HCT116 (cell line): ENCODE results near the gene SULT1E1. TPM values are rescaled to one million over a fixed set of nuclear protein-coding genes. Genes with fewer than 3 reads are reported as not detected.

Experiments used
- ATAC-seq: fragments of 200-7000 bp; cut with Tn5 transposase; 2 replicates; pipeline ENCODE4 v1.9.1; 2020; ENCODE audit warnings: mild to moderate bottlenecking, moderate library complexity
- BruUV-seq: library from RNA; stranded (reverse); fragments of 400-500 nt; replicated peaks from 2 replicates; lab custom pipeline; 2021; lab: Mats Ljungman, UMichigan
- CTCF ChIA-PET: fragments of 300-600 bp; sonication (Branson Sonifier 250); formaldehyde crosslinking; loops from one replicate; lab custom pipeline; 2021; ENCODE audit warnings: antibody characterized with exemption; lab: Charles Lee
- POLR2A ChIA-PET: fragments of 300-600, 350-600 bp; sonication (Branson Sonifier 250); formaldehyde crosslinking; loops from one replicate; lab custom pipeline; 2021; ENCODE audit warnings: antibody characterized with exemption; lab: Charles Lee
- RAD21 ChIA-PET, 2 experiments: fragments of 300-600 bp; sonication (Branson Sonifier 250); formaldehyde crosslinking; loops; one replicate each; lab custom pipeline; 2023; ENCODE audit warnings: low total read pairs in 2 of 2; ENCODE audit not compliant: uncharacterized antibody in 2 of 2, unreplicated experiment in 2 of 2, low non-redundant PET in 1 of 2; lab: Charles Lee
- DNase-seq: peaks from one replicate; pipeline ENCODE4 v3.0.0-alpha.2; 2010; ENCODE audit warnings: low read depth, low spot score
- H2AFZ ChIP-seq: fragments of 200-600 bp; shearing (Covaris generic), sonication (generic); 2 replicates; pipeline ENCODE4 v1.6.1; 2017; ENCODE audit warnings: low read depth, mixed run types, mixed read lengths, antibody characterized with exemption, low read length; ENCODE audit not compliant: poor library complexity, severe bottlenecking
- H3K27ac ChIP-seq: 2 replicates; pipeline ENCODE4 v1.5.1; 2012; ENCODE audit warnings: low read depth, low read length
- H3K27me3 ChIP-seq: fragments of 200-600 bp; sonication (generic); 2 replicates; pipeline ENCODE4 v1.6.1; 2016; ENCODE audit warnings: mixed run types, low read length, mixed read lengths; ENCODE audit not compliant: insufficient read depth
- H3K36me3 ChIP-seq, 2 experiments: fragments of 200-500 bp in 1 of 2; fragments of 200-600 bp in 1 of 2; sonication (Bioruptor generic) in 1 of 2; sonication (generic) in 1 of 2; 2 replicates each; pipeline versions ENCODE4 v1.5.1 to v1.6.1; 2014 to 2016; ENCODE audit warnings: low read length in 2 of 2, inconsistent platforms in 1 of 2, mixed read lengths in 1 of 2, mixed run types in 1 of 2; ENCODE audit not compliant: insufficient read depth in 2 of 2, control insufficient read depth in 1 of 2
- H3K4me1 ChIP-seq, 2 experiments: fragments of 200-600 bp in 1 of 2; sonication (generic) in 1 of 2; 2 replicates each; pipeline versions ENCODE4 v1.5.1 to v1.6.1; 2012 to 2017; ENCODE audit warnings: low read length in 2 of 2, inconsistent platforms in 1 of 2, mild to moderate bottlenecking in 1 of 2, mixed read lengths in 1 of 2, mixed run types in 1 of 2, moderate library complexity in 1 of 2; ENCODE audit not compliant: insufficient read depth in 2 of 2, control insufficient read depth in 1 of 2
- H3K4me2 ChIP-seq: fragments of 200-600 bp; sonication (generic); 2 replicates; pipeline ENCODE4 v1.6.1; 2017; ENCODE audit warnings: mixed run types, low read length, mixed read lengths
- H3K4me3 ChIP-seq, 2 experiments: fragments of 200-600 bp in 1 of 2; sonication (generic) in 1 of 2; replicated peaks in 1 of 2; 2 replicates each; pipeline ENCODE4 v1.5.1; 2011 to 2016; ENCODE audit warnings: low read length in 2 of 2, control low read depth in 1 of 2, low read depth in 1 of 2, mild to moderate bottlenecking in 1 of 2, mixed read lengths in 1 of 2, mixed run types in 1 of 2
- H3K79me2 ChIP-seq: fragments of 200-600 bp; sonication (generic); 2 replicates; pipeline ENCODE4 v1.6.1; 2017; ENCODE audit warnings: mild to moderate bottlenecking, mixed run types, low read length, moderate library complexity, mixed read lengths; ENCODE audit not compliant: insufficient read depth
- H3K9ac ChIP-seq: fragments of 200-600 bp; sonication (generic); 2 replicates; pipeline ENCODE4 v1.6.1; 2016; ENCODE audit warnings: low read length, mixed read lengths
- H3K9me2 ChIP-seq: fragments of 200-600 bp; sonication (generic), shearing (Covaris generic); 2 replicates; pipeline ENCODE4 v1.6.1; 2017; ENCODE audit warnings: mixed run types, mild to moderate bottlenecking, moderate library complexity; ENCODE audit not compliant: insufficient read depth
- H3K9me3 ChIP-seq, 2 experiments: fragments of 200-500 bp in 1 of 2; fragments of 200-600 bp in 1 of 2; sonication (Bioruptor generic) in 1 of 2; sonication (generic) in 1 of 2; 2 replicates each; pipeline ENCODE4 v1.6.1; 2014 to 2017; ENCODE audit warnings: low read length in 2 of 2, mixed read lengths in 2 of 2, inconsistent platforms in 1 of 2, low read depth in 1 of 2, mild to moderate bottlenecking in 1 of 2, mixed run types in 1 of 2, moderate library complexity in 1 of 2; ENCODE audit not compliant: control insufficient read depth in 1 of 2, insufficient read depth in 1 of 2
- H4K20me1 ChIP-seq: fragments of 200-600 bp; sonication (generic), shearing (Covaris generic); 2 replicates; pipeline ENCODE4 v1.6.1; 2017; ENCODE audit warnings: mixed run types, mild to moderate bottlenecking, moderate library complexity; ENCODE audit not compliant: insufficient read depth
- CBX3 ChIP-seq: IDR thresholded peaks from 2 replicates; pipeline ENCODE4 v1.6.1; 2012; ENCODE audit warnings: low read depth
- ELF1 ChIP-seq: IDR thresholded peaks from 2 replicates; pipeline ENCODE4 v1.6.1; 2012; ENCODE audit warnings: low read depth, borderline replicate concordance
- POLR2A ChIP-seq: IDR thresholded peaks from 2 replicates; pipeline ENCODE4 v1.7.0; 2011; ENCODE audit warnings: borderline replicate concordance; ENCODE audit not compliant: insufficient read depth, insufficient read length; ENCODE audit errors: extremely low read depth
- SIN3A ChIP-seq: IDR thresholded peaks from 2 replicates; pipeline ENCODE4 v1.6.1; 2012; ENCODE audit warnings: low read depth
- SRF ChIP-seq: IDR thresholded peaks from 2 replicates; pipeline ENCODE4 v1.6.1; 2012; ENCODE audit warnings: low read depth
- YY1 ChIP-seq: IDR thresholded peaks from 2 replicates; pipeline ENCODE4 v1.6.1; 2011; ENCODE audit warnings: low read length, low read depth, moderate library complexity, mild to moderate bottlenecking; ENCODE audit not compliant: insufficient replicate concordance; ENCODE audit errors: extremely low read depth
- intact Hi-C: fragments of 100-400 bp; cut with micrococcal nuclease; formaldehyde crosslinking; loops from 2 replicates; pipeline ENCODE4 v1.10.0; 2022
- total RNA-seq: library from RNA; stranded (reverse); gene quantifications from one replicate; pipeline ENCODE4 v1.2.1, GENCODE V29; 2021; ENCODE audit not compliant: unreplicated experiment
- TF ChIP-seq, protein P1 (sequence below): IDR thresholded peaks from 2 replicates; pipeline ENCODE4 v1.6.1; 2012; ENCODE audit warnings: low read depth

The SULT1E1 gene
- total RNA-seq, 1 experiment from 2014 or later = not detected

DNA sequence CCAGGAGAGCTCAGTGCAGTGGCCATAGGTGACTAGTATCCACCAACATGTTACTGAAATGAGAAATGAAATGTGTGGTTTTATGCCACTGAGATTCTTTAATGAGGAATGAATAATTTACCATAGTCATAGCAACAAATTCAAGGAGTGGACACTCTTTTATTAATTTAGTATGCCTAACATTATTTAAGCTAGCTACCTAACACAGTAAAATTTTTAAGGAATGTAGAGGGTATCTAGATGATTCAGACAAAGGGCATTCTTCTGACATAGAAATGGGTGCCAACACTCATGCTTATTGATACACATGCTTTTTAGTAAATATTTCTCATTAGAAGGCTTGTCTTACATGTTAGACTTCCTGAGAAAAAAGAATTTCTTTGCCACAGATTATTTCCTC is 66.2 kb downstream of the SULT1E1 start:
- Histone ChIP-seq H3K9ac (no peak overlapping the region), H3K79me2 (no peaks in the 10 kb centered on the region), H3K4me2 (no peak overlapping the region), H3K27ac (no peak overlapping the region), H4K20me1 (no peaks in the 10 kb centered on the region), H3K4me1 (no peaks in the 10 kb centered on the region), H3K9me3 (no peaks in the 10 kb centered on the region), H2AFZ (no peak overlapping the region), H3K9me2 (no peaks in the 10 kb centered on the region)
- ChIA-PET RAD21 (no interaction called here), POLR2A (no interaction called here)
- intact Hi-C loops = no loop called here
- BruUV-seq = no TSS peak
- TF ChIP-seq POLR2A (no peak), ELF1 (no peak), SIN3A (no peak), SRF (no peak), CBX3 (no peak), YY1 (no peak)
- TF ChIP-seq, protein P1, sequence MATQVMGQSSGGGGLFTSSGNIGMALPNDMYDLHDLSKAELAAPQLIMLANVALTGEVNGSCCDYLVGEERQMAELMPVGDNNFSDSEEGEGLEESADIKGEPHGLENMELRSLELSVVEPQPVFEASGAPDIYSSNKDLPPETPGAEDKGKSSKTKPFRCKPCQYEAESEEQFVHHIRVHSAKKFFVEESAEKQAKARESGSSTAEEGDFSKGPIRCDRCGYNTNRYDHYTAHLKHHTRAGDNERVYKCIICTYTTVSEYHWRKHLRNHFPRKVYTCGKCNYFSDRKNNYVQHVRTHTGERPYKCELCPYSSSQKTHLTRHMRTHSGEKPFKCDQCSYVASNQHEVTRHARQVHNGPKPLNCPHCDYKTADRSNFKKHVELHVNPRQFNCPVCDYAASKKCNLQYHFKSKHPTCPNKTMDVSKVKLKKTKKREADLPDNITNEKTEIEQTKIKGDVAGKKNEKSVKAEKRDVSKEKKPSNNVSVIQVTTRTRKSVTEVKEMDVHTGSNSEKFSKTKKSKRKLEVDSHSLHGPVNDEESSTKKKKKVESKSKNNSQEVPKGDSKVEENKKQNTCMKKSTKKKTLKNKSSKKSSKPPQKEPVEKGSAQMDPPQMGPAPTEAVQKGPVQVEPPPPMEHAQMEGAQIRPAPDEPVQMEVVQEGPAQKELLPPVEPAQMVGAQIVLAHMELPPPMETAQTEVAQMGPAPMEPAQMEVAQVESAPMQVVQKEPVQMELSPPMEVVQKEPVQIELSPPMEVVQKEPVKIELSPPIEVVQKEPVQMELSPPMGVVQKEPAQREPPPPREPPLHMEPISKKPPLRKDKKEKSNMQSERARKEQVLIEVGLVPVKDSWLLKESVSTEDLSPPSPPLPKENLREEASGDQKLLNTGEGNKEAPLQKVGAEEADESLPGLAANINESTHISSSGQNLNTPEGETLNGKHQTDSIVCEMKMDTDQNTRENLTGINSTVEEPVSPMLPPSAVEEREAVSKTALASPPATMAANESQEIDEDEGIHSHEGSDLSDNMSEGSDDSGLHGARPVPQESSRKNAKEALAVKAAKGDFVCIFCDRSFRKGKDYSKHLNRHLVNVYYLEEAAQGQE = no peak
- TF ChIP-seq, all 23 proteins: peak for 0
- H3K27me3 ChIP-seq = no peaks in the 10 kb centered on the region
- H3K36me3 ChIP-seq = no peaks in the 10 kb centered on the region
- ATAC-seq (no peak), DNase-seq (no peak)
- H3K4me3 ChIP-seq = no peak overlapping the region
- CTCF ChIA-PET = no interaction called here

Other genes with a start within 250 kb of the SULT1E1 start
- not detected for gene UGT2A2, start 220.5 kb downstream of the SULT1E1 start, total RNA-seq
- gene UGT2A1, start 206.9 kb downstream of the SULT1E1 start, total RNA-seq = not detected
- 0.10 TPM for gene SULT1B1, start 99.5 kb downstream of the SULT1E1 start, total RNA-seq
- gene CSN1S1, start 70.9 kb upstream of the SULT1E1 start, total RNA-seq = not detected
- gene CSN2, start 105.6 kb upstream of the SULT1E1 start, total RNA-seq = not detected
- gene STATH, start 135.8 kb upstream of the SULT1E1 start, total RNA-seq = not detected
- not detected for gene HTN3, start 168.3 kb upstream of the SULT1E1 start, total RNA-seq
- not detected for gene HTN1, start 190.3 kb upstream of the SULT1E1 start, total RNA-seq